Hepatocyte (in vitro differentiated cells): ENCODE measurements around the gene DHPS. TPM values are rescaled to one million over a fixed set of nuclear protein-coding genes. Genes with fewer than 3 reads are reported as not detected.

ENCODE experiments used
- DNase-seq: peaks from one replicate; pipeline ENCODE4 v3.0.0-alpha.2; 2016; ENCODE audit warnings: low spot score
- H2AFZ ChIP-seq: fragments of 200-600 bp; sonication (generic); 2 replicates; pipeline ENCODE4 v1.6.0; 2016; ENCODE audit warnings: antibody characterized with exemption, mild to moderate bottlenecking
- H3K27ac ChIP-seq: fragments of 200-600 bp; sonication (generic); 2 replicates; pipeline ENCODE4 v1.5.1; 2016; ENCODE audit warnings: mild to moderate bottlenecking
- H3K27me3 ChIP-seq: fragments of 200-600 bp; sonication (generic); 2 replicates; pipeline ENCODE4 v1.6.1; 2016
- H3K36me3 ChIP-seq: fragments of 200-600 bp; sonication (generic); replicated peaks from 2 replicates; pipeline ENCODE4 v1.5.1; 2016; ENCODE audit warnings: low read depth; ENCODE audit not compliant: insufficient read depth
- H3K4me1 ChIP-seq: fragments of 200-600 bp; sonication (generic); 2 replicates; pipeline ENCODE4 v1.5.1; 2016; ENCODE audit warnings: mild to moderate bottlenecking, moderate library complexity; ENCODE audit not compliant: insufficient read depth
- H3K4me2 ChIP-seq: fragments of 200-600 bp; sonication (generic); 2 replicates; pipeline ENCODE4 v1.6.0; 2016
- H3K4me3 ChIP-seq: fragments of 200-600 bp; sonication (generic); 2 replicates; pipeline ENCODE4 v1.5.1; 2016; ENCODE audit warnings: mild to moderate bottlenecking
- H3K79me2 ChIP-seq: fragments of 200-600 bp; sonication (generic); 2 replicates; pipeline ENCODE4 v1.6.0; 2017; ENCODE audit warnings: mild to moderate bottlenecking
- H3K9me2 ChIP-seq: fragments of 200-600 bp; sonication (generic); replicated peaks from 2 replicates; pipeline ENCODE4 v1.6.0; 2017; ENCODE audit warnings: mild to moderate bottlenecking; ENCODE audit not compliant: insufficient read depth
- H3K9me3 ChIP-seq: fragments of 200-600 bp; sonication (generic); 2 replicates; pipeline ENCODE4 v1.5.1; 2016; ENCODE audit warnings: low read depth, mild to moderate bottlenecking
- H4K20me1 ChIP-seq: fragments of 200-600 bp; sonication (generic); 2 replicates; pipeline ENCODE4 v1.6.0; 2016; ENCODE audit warnings: mild to moderate bottlenecking; ENCODE audit not compliant: insufficient read depth, poor library complexity, severe bottlenecking
- EZH2 ChIP-seq: fragments of 200-600 bp; sonication (generic); IDR thresholded peaks from 2 replicates; pipeline ENCODE4 v1.6.1; 2016; ENCODE audit warnings: antibody characterized with exemption, mild to moderate bottlenecking, borderline replicate concordance
- EZH2phosphoT487 ChIP-seq: fragments of 200-600 bp; sonication (generic); IDR thresholded peaks from one replicate; pipeline ENCODE4 v1.6.1; 2018; ENCODE audit warnings: antibody characterized with exemption, mild to moderate bottlenecking, low read depth, moderate library complexity; ENCODE audit not compliant: unreplicated experiment, severe bottlenecking
- WGBS: methylation state at CpG from one replicate; pipeline ENCODE4 v1.1.6; 2016; ENCODE audit warnings: low lambda C conversion rate; ENCODE audit errors: missing lambda C conversion rate; 5-methylcytosine and 5-hydroxymethylcytosine counted together
- polyA plus RNA-seq: library from polyadenylated mRNA; unstranded; fragments of >200 nt; fragmentation: Nextera tagmentation; extraction: Ambion mirVana; gene quantifications from 2 replicates; pipeline ENCODE4 v1.2.1, GENCODE V29; 2016
- total RNA-seq: library from RNA; depleted of rRNA; stranded (reverse); fragments of >200 nt; gene quantifications from 2 replicates; pipeline ENCODE4 v1.2.3, GENCODE V29; 2014
- TF ChIP-seq, protein P1 (sequence below): fragments of 200-600 bp; sonication (generic); IDR thresholded peaks from 2 replicates; pipeline ENCODE4 v1.5.1; 2016; ENCODE audit warnings: antibody characterized with exemption, mild to moderate bottlenecking; ENCODE audit not compliant: poor library complexity

Gene DHPS
- total and polyA plus RNA-seq, 2 experiments from 2014 or later, result 62.6 to 84.7 TPM

DNA sequence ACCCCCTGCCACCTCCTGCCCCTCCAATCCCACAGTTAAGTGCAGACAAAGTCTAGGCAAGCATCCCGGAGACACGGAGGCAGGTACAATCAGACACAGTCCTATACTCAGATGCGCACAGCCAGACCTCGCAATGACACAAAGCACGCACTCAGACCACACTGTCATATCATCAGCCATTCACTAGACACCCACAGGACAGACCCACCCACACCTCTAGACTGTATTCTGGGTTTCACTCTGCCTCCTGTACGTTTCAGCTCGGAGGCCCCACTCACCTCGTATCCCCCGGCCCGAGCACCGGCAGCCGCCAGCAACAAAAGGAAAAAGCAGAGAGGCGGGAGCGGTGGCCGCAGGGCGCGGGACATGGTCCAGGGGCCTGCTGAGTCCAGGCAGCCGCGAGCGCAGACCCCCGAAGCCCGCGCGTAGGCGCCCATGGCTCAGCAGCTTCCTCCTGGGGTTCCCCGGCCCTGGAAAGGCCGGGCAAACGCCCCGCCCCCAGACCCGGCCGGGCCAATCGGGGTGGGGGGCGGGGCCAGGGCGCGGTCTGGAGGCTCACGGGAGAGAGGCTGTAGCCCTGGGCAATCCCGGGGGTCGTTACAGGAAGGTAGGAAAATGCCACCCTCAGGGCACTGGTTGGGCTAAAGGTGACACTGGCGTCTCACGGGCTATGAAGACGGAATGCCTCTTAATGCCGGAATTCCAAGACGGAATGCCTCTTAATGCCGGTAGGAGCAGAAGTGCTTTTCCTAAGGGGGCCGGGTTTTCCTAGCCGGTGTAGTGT is 15.2 kb downstream of the DHPS start, which contains the start of the genes MAN2B1 and WDR83:
Gene MAN2B1 (minus strand): TSS at position 478 of the 784 bp plus-strand sequence. CDS start 41 bp downstream, at position 437.
Gene WDR83 (plus strand): TSS at position 543 of the 784 bp plus-strand sequence. CDS start 2,984 bp downstream, outside the sequence.
- H3K4me2 ChIP-seq, result peak within 1 kb of the TSS; percentile 98
- no peaks in the 10 kb centered on the region for H3K36me3 ChIP-seq
- TF ChIP-seq EZH2 (no peak), EZH2phosphoT487 (no peak)
- TF ChIP-seq, protein P1, sequence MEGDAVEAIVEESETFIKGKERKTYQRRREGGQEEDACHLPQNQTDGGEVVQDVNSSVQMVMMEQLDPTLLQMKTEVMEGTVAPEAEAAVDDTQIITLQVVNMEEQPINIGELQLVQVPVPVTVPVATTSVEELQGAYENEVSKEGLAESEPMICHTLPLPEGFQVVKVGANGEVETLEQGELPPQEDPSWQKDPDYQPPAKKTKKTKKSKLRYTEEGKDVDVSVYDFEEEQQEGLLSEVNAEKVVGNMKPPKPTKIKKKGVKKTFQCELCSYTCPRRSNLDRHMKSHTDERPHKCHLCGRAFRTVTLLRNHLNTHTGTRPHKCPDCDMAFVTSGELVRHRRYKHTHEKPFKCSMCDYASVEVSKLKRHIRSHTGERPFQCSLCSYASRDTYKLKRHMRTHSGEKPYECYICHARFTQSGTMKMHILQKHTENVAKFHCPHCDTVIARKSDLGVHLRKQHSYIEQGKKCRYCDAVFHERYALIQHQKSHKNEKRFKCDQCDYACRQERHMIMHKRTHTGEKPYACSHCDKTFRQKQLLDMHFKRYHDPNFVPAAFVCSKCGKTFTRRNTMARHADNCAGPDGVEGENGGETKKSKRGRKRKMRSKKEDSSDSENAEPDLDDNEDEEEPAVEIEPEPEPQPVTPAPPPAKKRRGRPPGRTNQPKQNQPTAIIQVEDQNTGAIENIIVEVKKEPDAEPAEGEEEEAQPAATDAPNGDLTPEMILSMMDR, result no peak
- peak; percentile 93 for DNase-seq
- H3K9me3 ChIP-seq, result no peaks in the 10 kb centered on the region
- WGBS, result 8% methylated on average over 31 of the region's 46 CpGs
- H3K27ac ChIP-seq, result peak within 1 kb of the TSS; percentile 77
- peak within 1 kb of the TSS; percentile 82 for H2AFZ ChIP-seq
- H3K9me2 ChIP-seq, result no peaks in the 10 kb centered on the region
- H4K20me1 ChIP-seq, result no peaks in the 10 kb centered on the region
- H3K79me2 ChIP-seq, result peaks cover 44% of the 10 kb centered on the region
- no peaks in the 10 kb centered on the region for H3K27me3 ChIP-seq
- peak within 1 kb of the TSS; percentile 91 for H3K4me3 ChIP-seq
- peaks cover 14% of the 10 kb centered on the region for H3K4me1 ChIP-seq

DNA sequence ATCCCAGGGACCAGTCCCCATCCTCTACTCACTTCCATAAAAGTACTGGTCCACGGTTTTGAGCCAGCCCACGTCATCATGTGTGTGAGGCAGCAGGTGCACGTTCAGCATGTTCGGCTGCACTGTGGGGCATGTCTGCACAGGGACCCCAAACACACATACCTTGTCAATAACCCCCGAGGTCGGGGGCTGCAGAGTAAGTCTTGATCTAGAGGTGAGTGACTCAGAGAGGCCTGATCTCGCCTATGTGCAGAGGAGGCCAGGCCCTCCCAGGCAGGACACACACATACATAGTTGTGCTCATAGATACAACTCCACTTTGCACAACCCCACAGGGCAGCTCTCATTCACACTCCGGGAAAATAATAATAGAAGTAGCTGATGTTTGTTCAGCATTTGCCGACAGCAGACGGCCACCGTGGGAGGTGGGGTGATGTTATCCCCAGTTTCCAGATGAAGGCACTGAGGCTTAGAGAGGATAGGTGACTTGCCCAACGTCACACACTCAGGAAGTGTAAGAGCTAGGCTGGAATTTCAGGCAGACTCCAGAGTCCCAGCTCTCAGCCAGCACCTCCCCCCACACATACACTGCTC is 15.9 kb downstream of the DHPS start:
- Histone ChIP-seq H3K4me2 (peak overlapping the region; percentile 98), H4K20me1 (no peaks in the 10 kb centered on the region), H3K27me3 (no peaks in the 10 kb centered on the region), H3K4me1 (peaks cover 14% of the 10 kb centered on the region), H3K79me2 (peaks cover 40% of the 10 kb centered on the region), H3K9me2 (no peaks in the 10 kb centered on the region), H2AFZ (no peak overlapping the region), H3K9me3 (no peaks in the 10 kb centered on the region), H3K36me3 (no peaks in the 10 kb centered on the region), H3K4me3 (peak overlapping the region; percentile 91), H3K27ac (peak overlapping the region; percentile 77)
- 71% methylated on average over 11 of the region's 12 CpGs for WGBS
- DNase-seq, result no peak
- TF ChIP-seq, protein P1, result no peak
- TF ChIP-seq EZH2 (no peak), EZH2phosphoT487 (no peak)

DNA sequence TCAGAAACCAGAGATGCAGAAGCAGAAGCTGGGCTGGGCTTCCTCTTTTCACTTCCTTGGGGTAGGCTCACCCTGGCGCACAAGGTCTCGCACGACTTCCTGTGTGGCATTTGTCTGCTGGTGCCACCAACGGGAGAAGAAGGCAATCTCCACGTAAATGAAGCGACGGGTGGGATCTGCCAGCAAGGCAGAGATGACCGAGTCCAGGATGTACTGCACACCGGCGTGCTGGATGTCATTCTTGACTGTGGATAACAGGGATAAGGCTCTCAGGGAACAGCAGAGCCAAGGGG is 16.5 kb downstream of the DHPS start:
- H3K27me3 ChIP-seq, result no peaks in the 10 kb centered on the region
- TF ChIP-seq, protein P1, result no peak
- no peak overlapping the region for H2AFZ ChIP-seq
- no peak overlapping the region for H3K4me3 ChIP-seq
- no peaks in the 10 kb centered on the region for H3K36me3 ChIP-seq
- peaks cover 14% of the 10 kb centered on the region for H3K4me1 ChIP-seq
- no peak for DNase-seq
- no peak overlapping the region for H3K4me2 ChIP-seq
- H4K20me1 ChIP-seq, result no peaks in the 10 kb centered on the region
- peaks cover 34% of the 10 kb centered on the region for H3K79me2 ChIP-seq
- WGBS, result 95% methylated on average over 10 of the region's 10 CpGs
- no peaks in the 10 kb centered on the region for H3K9me2 ChIP-seq
- H3K9me3 ChIP-seq, result no peaks in the 10 kb centered on the region
- no peak overlapping the region for H3K27ac ChIP-seq
